KMS-11 (cell line): ENCODE data around the gene ZBTB5.

Source experiments
- H2AFZ ChIP-seq: fragments of 200-600 bp; sonication (generic); 2 replicates; pipeline ENCODE4 v1.6.1; 2016; ENCODE audit warnings: antibody characterized with exemption, mixed run types, low read depth
- H3K27ac ChIP-seq: fragments of 200-600 bp; sonication (generic); 2 replicates; pipeline ENCODE4 v1.6.1; 2016; ENCODE audit warnings: mild to moderate bottlenecking, mixed run types
- H3K27me3 ChIP-seq: fragments of 200-600 bp; sonication (generic); 2 replicates; pipeline ENCODE4 v1.6.1; 2017; ENCODE audit warnings: mild to moderate bottlenecking, low read depth, mixed run types, moderate library complexity; ENCODE audit not compliant: insufficient read depth
- H3K36me3 ChIP-seq: fragments of 200-600 bp; sonication (generic); 2 replicates; pipeline ENCODE4 v1.6.1; 2017; ENCODE audit warnings: mild to moderate bottlenecking, mixed run types; ENCODE audit not compliant: insufficient read depth
- H3K4me1 ChIP-seq: fragments of 200-600 bp; sonication (generic); 2 replicates; pipeline ENCODE4 v1.6.1; 2016; ENCODE audit warnings: mild to moderate bottlenecking, low read depth, mixed run types; ENCODE audit not compliant: poor library complexity, severe bottlenecking
- H3K4me2 ChIP-seq: fragments of 200-600 bp; sonication (generic); 2 replicates; pipeline ENCODE4 v1.7.0; 2016; ENCODE audit warnings: mild to moderate bottlenecking, mixed run types
- H3K4me3 ChIP-seq: fragments of 200-600 bp; sonication (generic); IDR thresholded peaks from 2 replicates; pipeline ENCODE4 v1.6.1; 2017; ENCODE audit warnings: low read depth, low read length, mixed read lengths; ENCODE audit not compliant: insufficient read depth
- H3K79me2 ChIP-seq: fragments of 200-600 bp; sonication (generic); 2 replicates; pipeline ENCODE4 v1.6.1; 2016; ENCODE audit warnings: low read depth, mixed run types; ENCODE audit not compliant: insufficient read depth
- H3K9ac ChIP-seq: fragments of 200-600 bp; sonication (generic); 2 replicates; pipeline ENCODE4 v1.6.1; 2016; ENCODE audit warnings: mild to moderate bottlenecking, mixed run types
- H4K20me1 ChIP-seq: fragments of 200-600 bp; sonication (generic); 2 replicates; pipeline ENCODE4 v1.6.1; 2016; ENCODE audit warnings: mild to moderate bottlenecking, mixed run types; ENCODE audit not compliant: insufficient read depth
- TF ChIP-seq, protein P1 (sequence below): fragments of 200-600 bp; sonication (generic); conservative IDR thresholded peaks from 2 replicates; pipeline ENCODE4 v1.6.1; 2017; ENCODE audit warnings: low read depth, mild to moderate bottlenecking, antibody characterized with exemption, low read length, moderate library complexity, mixed read lengths

The ZBTB5 gene

DNA sequence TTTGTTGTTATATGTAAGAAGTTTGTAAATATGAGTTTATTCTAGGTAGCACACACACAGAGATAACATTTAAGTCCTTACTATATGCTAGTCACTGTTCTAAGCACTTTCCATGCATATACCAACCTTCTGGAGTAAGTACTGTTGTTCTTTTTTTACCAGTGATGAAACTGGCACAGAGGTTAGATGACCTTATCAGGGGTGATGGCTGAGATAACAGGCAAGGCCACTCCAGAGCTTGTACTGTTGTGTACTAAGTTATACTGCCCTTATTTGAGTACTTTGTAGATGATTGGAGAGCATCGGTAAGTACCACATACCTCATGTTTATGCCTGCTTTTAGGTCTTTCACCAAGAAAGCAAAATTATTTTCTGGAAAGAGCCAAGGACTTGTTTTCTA is 26.7 kb upstream of the ZBTB5 start:
- H3K27ac ChIP-seq: no peak overlapping the region
- no peaks in the 10 kb centered on the region for H3K27me3 ChIP-seq
- no peaks in the 10 kb centered on the region for H4K20me1 ChIP-seq
- peaks cover 6% of the 10 kb centered on the region; the same call in 1 of the 2 replicates for H3K36me3 ChIP-seq
- H2AFZ ChIP-seq: no peak overlapping the region
- H3K79me2 ChIP-seq: peaks cover 7% of the 10 kb centered on the region; the same call in 1 of the 2 replicates
- H3K4me1 ChIP-seq: peaks cover 16% of the 10 kb centered on the region
- no peak overlapping the region for H3K4me2 ChIP-seq
- H3K4me3 ChIP-seq: no peak overlapping the region
- H3K9ac ChIP-seq: no peak overlapping the region
- TF ChIP-seq, protein P1, sequence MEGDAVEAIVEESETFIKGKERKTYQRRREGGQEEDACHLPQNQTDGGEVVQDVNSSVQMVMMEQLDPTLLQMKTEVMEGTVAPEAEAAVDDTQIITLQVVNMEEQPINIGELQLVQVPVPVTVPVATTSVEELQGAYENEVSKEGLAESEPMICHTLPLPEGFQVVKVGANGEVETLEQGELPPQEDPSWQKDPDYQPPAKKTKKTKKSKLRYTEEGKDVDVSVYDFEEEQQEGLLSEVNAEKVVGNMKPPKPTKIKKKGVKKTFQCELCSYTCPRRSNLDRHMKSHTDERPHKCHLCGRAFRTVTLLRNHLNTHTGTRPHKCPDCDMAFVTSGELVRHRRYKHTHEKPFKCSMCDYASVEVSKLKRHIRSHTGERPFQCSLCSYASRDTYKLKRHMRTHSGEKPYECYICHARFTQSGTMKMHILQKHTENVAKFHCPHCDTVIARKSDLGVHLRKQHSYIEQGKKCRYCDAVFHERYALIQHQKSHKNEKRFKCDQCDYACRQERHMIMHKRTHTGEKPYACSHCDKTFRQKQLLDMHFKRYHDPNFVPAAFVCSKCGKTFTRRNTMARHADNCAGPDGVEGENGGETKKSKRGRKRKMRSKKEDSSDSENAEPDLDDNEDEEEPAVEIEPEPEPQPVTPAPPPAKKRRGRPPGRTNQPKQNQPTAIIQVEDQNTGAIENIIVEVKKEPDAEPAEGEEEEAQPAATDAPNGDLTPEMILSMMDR: no peak

DNA sequence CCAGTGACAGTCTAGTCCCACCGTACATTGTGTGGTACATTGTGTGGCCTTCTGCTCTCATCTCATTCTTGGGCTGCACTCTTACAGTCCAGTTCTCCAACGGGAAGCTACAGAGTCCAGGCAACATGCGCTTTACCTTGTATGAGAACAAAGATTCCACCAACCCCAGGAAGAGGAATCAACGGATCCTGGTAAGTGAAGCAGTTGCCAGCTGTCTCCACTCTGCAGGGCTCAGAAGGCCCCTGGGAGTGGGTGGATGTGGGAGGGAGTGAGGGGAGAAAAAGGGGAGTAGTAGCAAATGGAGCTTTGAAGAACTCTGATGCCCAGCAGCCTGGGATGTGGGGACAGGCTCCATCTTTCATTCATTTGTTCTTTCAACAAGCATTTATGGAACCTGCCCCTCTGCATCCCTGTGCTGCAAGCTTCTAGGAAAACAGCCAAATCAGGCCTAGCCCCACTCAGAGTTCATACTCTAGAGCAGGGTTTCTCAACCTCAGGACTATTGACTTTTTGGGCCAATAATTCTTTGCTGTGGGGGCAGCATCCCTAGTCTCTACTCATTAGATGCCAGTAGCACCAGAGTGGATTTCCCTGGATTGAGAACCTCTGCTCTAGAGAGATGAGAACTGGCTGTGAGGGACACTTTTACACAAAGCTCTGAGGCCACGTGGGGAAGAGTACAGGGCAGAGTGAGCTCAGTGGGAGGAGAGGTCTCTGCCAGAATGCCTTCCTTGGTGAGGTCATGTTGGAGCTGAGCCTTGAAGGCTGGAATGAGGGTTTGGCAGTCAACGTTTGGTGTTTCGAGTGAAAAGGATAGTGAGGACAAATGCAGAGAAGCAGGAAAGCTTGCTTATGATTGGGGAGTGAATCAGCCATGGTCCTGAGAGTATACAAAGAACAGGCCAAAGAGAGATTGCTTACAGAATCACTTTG is 21.6 kb upstream of the ZBTB5 start:
- H2AFZ ChIP-seq: peak overlapping the region; percentile 55; the same call in 1 of the 2 replicates
- no peak overlapping the region for H3K4me3 ChIP-seq
- TF ChIP-seq, protein P1: no peak
- H3K9ac ChIP-seq: peak overlapping the region; percentile 54; the same call in 1 of the 2 replicates
- peak overlapping the region; percentile 52 for H3K4me2 ChIP-seq
- no peak overlapping the region for H3K27ac ChIP-seq
- peaks cover 6% of the 10 kb centered on the region; the same call in 1 of the 2 replicates for H3K36me3 ChIP-seq
- no peaks in the 10 kb centered on the region for H3K27me3 ChIP-seq
- H3K4me1 ChIP-seq: peaks cover 20% of the 10 kb centered on the region
- H3K79me2 ChIP-seq: peaks cover 17% of the 10 kb centered on the region
- no peaks in the 10 kb centered on the region for H4K20me1 ChIP-seq

DNA sequence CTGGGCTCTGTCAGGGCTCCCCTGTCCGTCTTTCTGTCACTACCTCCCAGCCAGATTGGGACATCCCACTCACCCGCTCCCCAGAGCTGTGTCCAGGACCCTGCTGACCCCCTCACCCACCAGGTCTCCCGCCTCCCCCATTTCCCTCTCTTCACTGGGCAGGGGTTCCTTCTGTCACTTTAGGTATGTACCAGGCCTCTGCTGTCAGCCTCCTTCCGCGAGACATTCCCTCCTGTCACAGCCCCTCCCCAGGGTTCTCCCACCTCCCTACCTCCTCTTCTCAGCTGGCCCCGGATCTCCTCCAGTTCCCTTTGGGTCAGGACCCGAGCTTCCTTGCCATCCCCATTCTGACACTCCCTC is 21.0 kb upstream of the ZBTB5 start:
- Histone ChIP-seq H3K27ac (no peak overlapping the region), H3K4me3 (no peak overlapping the region), H2AFZ (peak overlapping the region; percentile 55; the same call in 1 of the 2 replicates), H3K36me3 (peaks cover 6% of the 10 kb centered on the region; the same call in 1 of the 2 replicates), H3K9ac (peak overlapping the region; percentile 54; the same call in 1 of the 2 replicates), H3K4me2 (peak overlapping the region; percentile 52), H3K4me1 (peaks cover 20% of the 10 kb centered on the region), H3K27me3 (no peaks in the 10 kb centered on the region), H3K79me2 (peaks cover 17% of the 10 kb centered on the region), H4K20me1 (no peaks in the 10 kb centered on the region)
- TF ChIP-seq, protein P1: no peak

DNA sequence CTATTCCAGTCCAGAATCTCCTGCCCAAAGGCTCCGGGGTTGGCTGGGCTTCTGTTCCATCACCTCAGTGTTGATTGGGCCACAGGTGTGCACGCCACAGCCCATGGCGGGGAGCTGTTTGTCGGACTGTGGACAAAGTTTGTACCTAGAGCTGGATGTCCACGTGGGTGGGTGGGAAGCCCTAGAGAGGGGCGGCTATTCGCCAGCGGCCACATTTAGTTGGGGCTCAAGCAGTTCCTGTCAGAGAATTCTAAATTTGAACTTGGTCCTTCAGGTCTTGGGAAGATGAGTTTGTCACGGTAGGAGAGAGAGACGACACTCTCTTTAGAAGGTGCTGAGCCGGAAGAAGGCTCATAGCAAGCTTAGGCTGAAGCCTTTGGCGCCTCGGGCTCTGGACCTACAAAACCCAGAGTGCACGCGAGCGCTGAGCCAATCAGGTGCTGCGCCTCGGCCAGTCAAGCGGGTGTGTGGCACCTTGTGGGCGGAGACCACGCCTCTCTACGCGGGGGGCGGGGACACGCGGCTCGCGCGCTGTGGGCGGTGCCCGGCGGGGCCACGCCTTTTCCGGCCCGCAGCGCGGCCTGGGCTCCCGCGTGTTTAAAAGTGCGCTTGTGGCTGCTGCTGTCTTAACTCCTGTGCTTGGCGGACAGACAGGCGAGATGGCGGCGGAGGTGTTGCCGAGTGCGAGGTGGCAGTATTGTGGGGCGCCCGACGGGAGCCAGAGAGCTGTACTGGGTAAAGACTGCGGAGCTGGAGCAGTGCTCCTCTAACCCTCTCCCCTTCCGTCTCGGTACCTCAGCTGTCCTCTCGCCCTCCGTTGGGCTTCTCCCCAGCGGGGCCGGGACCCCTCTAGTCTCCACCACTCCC is 20.4 kb upstream of the ZBTB5 start, which contains the start of gene POLR1E:
Gene POLR1E, plus strand, starts transcription at position 560 of the 867 bp plus-strand sequence. Its CDS starts 100 bp downstream, at position 660.
- Histone ChIP-seq H3K9ac (peak within 1 kb of the TSS; percentile 54; the same call in 1 of the 2 replicates), H2AFZ (peak within 1 kb of the TSS; percentile 55), H3K36me3 (peaks cover 4% of the 10 kb centered on the region; the same call in 1 of the 2 replicates), H3K27ac (peak within 1 kb of the TSS; percentile 6; the same call in 1 of the 2 replicates), H3K4me3 (no peak within 1 kb of the TSS), H3K4me2 (peak within 1 kb of the TSS; percentile 52), H3K27me3 (no peaks in the 10 kb centered on the region), H3K4me1 (peaks cover 20% of the 10 kb centered on the region), H3K79me2 (peaks cover 16% of the 10 kb centered on the region), H4K20me1 (no peaks in the 10 kb centered on the region)
- TF ChIP-seq, protein P1: no peak
